Astrocyte (in vitro differentiated cells and primary cell): ENCODE measurements around the gene SLPI. TPM values are rescaled to one million over a fixed set of nuclear protein-coding genes. Genes with fewer than 3 reads are reported as not detected.

Experiments
- DNase-seq: peaks from one replicate; pipeline ENCODE4 v3.0.0-alpha.2; 2010; ENCODE audit warnings: low read depth
- FAIRE-seq: peaks from 2 replicates; lab custom pipeline; 2011; peaks lifted over from hg19 to GRCh38; lab: Jason Lieb, UNC
- H2AFZ ChIP-seq: 2 replicates; pipeline ENCODE4 v1.6.0; 2012; ENCODE audit warnings: low read depth, low read length, inconsistent platforms
- H3K27ac ChIP-seq: 2 replicates; pipeline ENCODE4 v1.5.1; 2011; ENCODE audit warnings: low read depth, low read length, inconsistent platforms
- H3K27me3 ChIP-seq: 2 replicates; pipeline ENCODE4 v1.6.0; 2011; ENCODE audit warnings: low read length, inconsistent platforms; ENCODE audit not compliant: insufficient read depth
- H3K36me3 ChIP-seq: 2 replicates; pipeline ENCODE4 v1.5.1; 2011; ENCODE audit warnings: low read length, inconsistent platforms; ENCODE audit not compliant: insufficient read depth
- H3K4me1 ChIP-seq: 2 replicates; pipeline ENCODE4 v1.5.1; 2011; ENCODE audit warnings: low read length, inconsistent platforms; ENCODE audit not compliant: insufficient read depth
- H3K4me2 ChIP-seq: 2 replicates; pipeline ENCODE4 v1.6.0; 2012; ENCODE audit warnings: low read length, inconsistent platforms
- H3K4me3 ChIP-seq: 2 replicates; pipeline ENCODE4 v1.5.1; 2011; ENCODE audit warnings: low read depth, mild to moderate bottlenecking, low read length, inconsistent platforms; ENCODE audit not compliant: insufficient read depth
- H3K79me2 ChIP-seq: 2 replicates; pipeline ENCODE4 v1.6.0; 2012; ENCODE audit warnings: mild to moderate bottlenecking, low read length, inconsistent platforms; ENCODE audit not compliant: insufficient read depth
- H3K9ac ChIP-seq: 2 replicates; pipeline ENCODE4 v1.6.0; 2012; ENCODE audit warnings: mild to moderate bottlenecking, low read length, inconsistent platforms
- H3K9me3 ChIP-seq: 2 replicates; pipeline ENCODE4 v1.5.1; 2012; ENCODE audit warnings: low read depth, mild to moderate bottlenecking, low read length, inconsistent platforms; ENCODE audit not compliant: insufficient read depth
- H4K20me1 ChIP-seq: 2 replicates; pipeline ENCODE4 v1.6.0; 2012; ENCODE audit warnings: low read length, inconsistent platforms; ENCODE audit not compliant: insufficient read depth
- H3K27ac Mint-ChIP-seq: one replicate; pipeline ENCODE4 v1.8.0; 2021; ENCODE audit warnings: mild to moderate bottlenecking, mixed read lengths; ENCODE audit not compliant: unreplicated experiment
- H3K27me3 Mint-ChIP-seq: one replicate; pipeline ENCODE4 v1.8.0; 2021; ENCODE audit warnings: low read depth, mixed read lengths; ENCODE audit not compliant: unreplicated experiment
- H3K36me3 Mint-ChIP-seq: one replicate; pipeline ENCODE4 v1.8.0; 2021; ENCODE audit warnings: low read depth, mixed read lengths; ENCODE audit not compliant: unreplicated experiment
- H3K4me1 Mint-ChIP-seq: one replicate; pipeline ENCODE4 v1.8.0; 2021; ENCODE audit warnings: low read depth, mixed read lengths; ENCODE audit not compliant: unreplicated experiment
- H3K4me3 Mint-ChIP-seq: one replicate; pipeline ENCODE4 v1.8.0; 2021; ENCODE audit warnings: mild to moderate bottlenecking, moderate library complexity, mixed read lengths; ENCODE audit not compliant: unreplicated experiment
- H3K9me3 Mint-ChIP-seq: one replicate; pipeline ENCODE4 v1.8.0; 2021; ENCODE audit warnings: mild to moderate bottlenecking, mixed read lengths; ENCODE audit not compliant: unreplicated experiment
- EZH2 ChIP-seq: IDR thresholded peaks from 2 replicates; pipeline ENCODE4 v1.6.1; 2012; ENCODE audit warnings: mild to moderate bottlenecking, low read length, inconsistent platforms; ENCODE audit not compliant: insufficient read depth
- total RNA-seq: library from RNA; stranded (reverse); gene quantifications from 2 replicates; pipeline ENCODE4 v1.2.1, GENCODE V29; 2021
- TF ChIP-seq, protein P1 (sequence below): IDR thresholded peaks from 2 replicates; pipeline ENCODE4 v1.5.1; 2011; ENCODE audit warnings: low read depth, mild to moderate bottlenecking, inconsistent platforms, low read length, moderate library complexity; ENCODE audit not compliant: insufficient read depth

The SLPI gene
- total RNA-seq, 1 donor from 2014 or later: 0.41 TPM

DNA sequence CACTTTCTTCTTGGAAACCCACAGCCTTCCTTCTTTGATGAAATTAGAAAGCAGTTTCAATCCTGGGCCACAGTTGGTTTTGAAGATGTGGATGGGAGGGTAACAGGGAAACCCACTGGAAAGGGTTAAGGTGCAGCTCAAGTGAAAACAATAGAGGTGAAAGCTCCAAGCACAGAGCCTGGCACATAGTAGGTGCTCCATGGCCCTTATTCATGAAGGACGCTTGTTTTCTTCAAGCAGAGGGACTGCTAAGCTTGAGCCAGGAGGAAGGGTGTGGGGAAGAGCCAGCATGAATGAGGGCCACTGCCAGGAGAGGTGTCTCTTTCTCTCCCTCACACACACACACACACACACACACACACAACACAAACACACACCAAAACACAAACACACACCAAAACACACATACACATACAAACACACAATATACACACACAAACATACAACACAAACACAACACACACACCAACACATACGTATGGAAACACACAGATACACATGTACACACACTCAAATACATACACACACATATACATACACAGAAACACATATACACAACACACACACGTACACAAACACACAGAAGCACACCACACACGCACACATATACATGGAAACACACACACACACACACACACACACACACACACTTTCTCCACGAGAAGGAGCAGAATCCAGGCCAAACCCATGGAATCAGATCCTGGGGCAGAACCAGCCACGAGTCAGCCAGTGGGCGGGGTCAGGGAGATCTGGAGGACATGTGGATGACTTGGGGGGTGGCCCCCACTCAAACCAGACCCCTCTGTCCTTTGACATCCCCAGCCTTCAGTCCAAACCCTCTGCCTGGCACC lies 28.6 kb upstream of the SLPI start:
- DNase-seq (no peak), FAIRE-seq (no peak)
- H3K36me3 ChIP-seq: no peaks in the 10 kb centered on the region
- no peaks in the 10 kb centered on the region for H3K9me3 ChIP-seq
- no peak for TF ChIP-seq EZH2
- TF ChIP-seq, protein P1, sequence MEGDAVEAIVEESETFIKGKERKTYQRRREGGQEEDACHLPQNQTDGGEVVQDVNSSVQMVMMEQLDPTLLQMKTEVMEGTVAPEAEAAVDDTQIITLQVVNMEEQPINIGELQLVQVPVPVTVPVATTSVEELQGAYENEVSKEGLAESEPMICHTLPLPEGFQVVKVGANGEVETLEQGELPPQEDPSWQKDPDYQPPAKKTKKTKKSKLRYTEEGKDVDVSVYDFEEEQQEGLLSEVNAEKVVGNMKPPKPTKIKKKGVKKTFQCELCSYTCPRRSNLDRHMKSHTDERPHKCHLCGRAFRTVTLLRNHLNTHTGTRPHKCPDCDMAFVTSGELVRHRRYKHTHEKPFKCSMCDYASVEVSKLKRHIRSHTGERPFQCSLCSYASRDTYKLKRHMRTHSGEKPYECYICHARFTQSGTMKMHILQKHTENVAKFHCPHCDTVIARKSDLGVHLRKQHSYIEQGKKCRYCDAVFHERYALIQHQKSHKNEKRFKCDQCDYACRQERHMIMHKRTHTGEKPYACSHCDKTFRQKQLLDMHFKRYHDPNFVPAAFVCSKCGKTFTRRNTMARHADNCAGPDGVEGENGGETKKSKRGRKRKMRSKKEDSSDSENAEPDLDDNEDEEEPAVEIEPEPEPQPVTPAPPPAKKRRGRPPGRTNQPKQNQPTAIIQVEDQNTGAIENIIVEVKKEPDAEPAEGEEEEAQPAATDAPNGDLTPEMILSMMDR: no peak
- Mint-ChIP-seq H3K36me3 (no peaks in the 10 kb centered on the region), H3K9me3 (peaks cover 6% of the 10 kb centered on the region), H3K4me3 (no peak overlapping the region), H3K27ac (no peak overlapping the region), H3K27me3 (peaks cover 22% of the 10 kb centered on the region), H3K4me1 (peaks cover 3% of the 10 kb centered on the region)
- H3K27ac ChIP-seq: no peak overlapping the region
- no peak overlapping the region for H3K4me3 ChIP-seq
- no peaks in the 10 kb centered on the region for H3K79me2 ChIP-seq
- no peaks in the 10 kb centered on the region for H3K27me3 ChIP-seq
- no peak overlapping the region for H2AFZ ChIP-seq
- no peaks in the 10 kb centered on the region for H3K4me1 ChIP-seq
- no peak overlapping the region for H3K9ac ChIP-seq
- no peak overlapping the region for H3K4me2 ChIP-seq
- H4K20me1 ChIP-seq: no peaks in the 10 kb centered on the region

DNA sequence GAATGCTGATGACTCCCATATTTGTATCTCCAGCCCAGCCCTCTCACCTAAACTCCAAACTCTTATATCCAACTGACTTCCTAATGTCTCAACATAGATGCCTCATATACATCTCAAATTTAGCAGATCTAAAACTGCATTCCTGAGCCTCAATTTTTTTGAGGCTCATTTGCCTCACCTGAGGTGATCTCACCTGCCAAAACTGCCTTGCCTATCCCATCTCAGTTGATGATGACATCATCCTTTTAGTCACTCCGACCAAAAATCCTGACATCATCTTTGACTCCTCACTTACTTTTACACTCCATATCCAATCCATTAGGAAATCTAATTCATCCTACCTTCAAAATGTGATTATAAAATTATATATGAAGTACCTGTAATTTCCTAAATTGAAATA lies 25.6 kb upstream of the SLPI start:
- no peaks in the 10 kb centered on the region for H3K36me3 Mint-ChIP-seq
- FAIRE-seq: no peak

More for the DNA sequence above, 25.6 kb upstream of the SLPI start:
- Mint-ChIP-seq H3K4me3 (no peak overlapping the region), H3K4me1 (peaks cover 3% of the 10 kb centered on the region), H3K27me3 (peaks cover 11% of the 10 kb centered on the region), H3K27ac (no peak overlapping the region), H3K9me3 (peaks cover 6% of the 10 kb centered on the region)
- H3K4me2 ChIP-seq: no peak overlapping the region
- no peak for TF ChIP-seq EZH2
- TF ChIP-seq, protein P1: no peak
- H3K36me3 ChIP-seq: no peaks in the 10 kb centered on the region
- no peaks in the 10 kb centered on the region for H3K9me3 ChIP-seq
- H3K27ac ChIP-seq: no peak overlapping the region
- H3K9ac ChIP-seq: no peak overlapping the region
- no peak overlapping the region for H2AFZ ChIP-seq
- no peaks in the 10 kb centered on the region for H3K4me1 ChIP-seq
- no peaks in the 10 kb centered on the region for H4K20me1 ChIP-seq
- no peak overlapping the region for H3K4me3 ChIP-seq
- H3K79me2 ChIP-seq: no peaks in the 10 kb centered on the region
- DNase-seq: no peak
- H3K27me3 ChIP-seq: no peaks in the 10 kb centered on the region
